HG03521 (cell line): ENCODE measurements around the gene TEX36.
"Not testable (repeated sequence)": the region's sequence is repeated elsewhere in the genome, so short reads cannot be mapped to it uniquely, and the experiment has no call there.

Experiments
- ATAC-seq: cut with Tn5 transposase; IDR thresholded peaks from one replicate; pipeline ENCODE4 v1.9.1; 2021; ENCODE audit warnings: mild to moderate bottlenecking, moderate library complexity; ENCODE audit not compliant: unreplicated experiment

The TEX36 gene

GRCh38 chr10:125692601-125693523 lies 9.9 kb upstream of the TEX36 start:
- no peak for ATAC-seq

- ATAC-seq, result no peak
These were observed 9.2 kb upstream of the TEX36 start for GRCh38 chr10:125692196-125692595.

- no peak for ATAC-seq
These were observed 8.4 kb upstream of the TEX36 start for GRCh38 chr10:125691160-125691981.

- ATAC-seq, result no peak
These were observed 7.1 kb upstream of the TEX36 start for GRCh38 chr10:125689955-125690569.

GRCh38 chr10:125687507-125688185 lies 4.7 kb upstream of the TEX36 start:
- no peak for ATAC-seq

GRCh38 chr10:125684581-125684980 lies 1.6 kb upstream of the TEX36 start:
- no peak for ATAC-seq

- ATAC-seq, result no peak
These were observed 858 bp upstream of the TEX36 start for GRCh38 chr10:125683821-125684220.

- no peak for ATAC-seq
These were observed 3.5 kb downstream of the TEX36 start for GRCh38 chr10:125679436-125679835.

- ATAC-seq, result no peak
These were observed 10.1 kb downstream of the TEX36 start for GRCh38 chr10:125672884-125673283.

- ATAC-seq, result no peak
These were observed 20.4 kb downstream of the TEX36 start for GRCh38 chr10:125662584-125662983.

- ATAC-seq, result no peak
These were observed 20.9 kb downstream of the TEX36 start for GRCh38 chr10:125661941-125662515.

GRCh38 chr10:125661431-125661940 lies 21.5 kb downstream of the TEX36 start:
- no peak for ATAC-seq

- ATAC-seq, result no peak
These were observed 23.9 kb downstream of the TEX36 start for GRCh38 chr10:125659071-125659470.

GRCh38 chr10:125656523-125656922 lies 26.4 kb downstream of the TEX36 start:
- no peak for ATAC-seq

GRCh38 chr10:125653113-125653512 lies 29.9 kb downstream of the TEX36 start:
- not testable (repeated sequence) for ATAC-seq

- ATAC-seq, result no peak
These were observed 36.7 kb downstream of the TEX36 start for GRCh38 chr10:125646311-125646710.

- ATAC-seq, result no peak
These were observed 41.6 kb downstream of the TEX36 start for GRCh38 chr10:125641398-125641797.

- ATAC-seq, result no peak
These were observed 42.3 kb downstream of the TEX36 start for GRCh38 chr10:125640653-125641052.

GRCh38 chr10:125639846-125640245 lies 43.1 kb downstream of the TEX36 start:
- ATAC-seq, result no peak

GRCh38 chr10:125638555-125638954 lies 44.4 kb downstream of the TEX36 start:
- no peak for ATAC-seq
